CD4-positive, alpha-beta T cell treated with Interleukin-6 for 4 hours (primary cell): ENCODE data around the gene C5orf58.
A peak's percentile ranks its signal among the peaks of the same experiment; 100 is the strongest.
"Not testable (repeated sequence)": the region's sequence is repeated elsewhere in the genome, so short reads cannot be mapped to it uniquely, and the experiment has no call there.

Source experiments
- DNase-seq: peaks from one replicate; pipeline ENCODE4 v3.0.0-alpha.2; 2020; ENCODE audit warnings: mixed read lengths

Gene C5orf58

GRCh38 chr5:170225326-170226128 lies 7.3 kb upstream of the C5orf58 start:
- DNase-seq: peak; percentile 88

- no peak for DNase-seq
Measured at GRCh38 chr5:170226129-170226615, 6.6 kb upstream of the C5orf58 start.

GRCh38 chr5:170226661-170227060 lies 6.1 kb upstream of the C5orf58 start:
- DNase-seq: no peak

- no peak for DNase-seq
Measured at GRCh38 chr5:170228762-170229435, 3.9 kb upstream of the C5orf58 start.

GRCh38 chr5:170233358-170233892 lies 640 bp downstream of the C5orf58 start:
- DNase-seq: no peak

GRCh38 chr5:170235876-170236864 lies 3.4 kb downstream of the C5orf58 start:
- no peak for DNase-seq

GRCh38 chr5:170238456-170239196 lies 5.8 kb downstream of the C5orf58 start:
- DNase-seq: no peak

GRCh38 chr5:170245436-170245835 lies 12.7 kb downstream of the C5orf58 start:
- not testable (repeated sequence) for DNase-seq

GRCh38 chr5:170246126-170246870 lies 13.5 kb downstream of the C5orf58 start:
- DNase-seq: no peak

GRCh38 chr5:170247363-170247762 lies 14.6 kb downstream of the C5orf58 start:
- DNase-seq: no peak

GRCh38 chr5:170248172-170248930 lies 15.6 kb downstream of the C5orf58 start:
- DNase-seq: no peak

GRCh38 chr5:170248931-170249227 lies 16.1 kb downstream of the C5orf58 start:
- DNase-seq: not testable (repeated sequence)

GRCh38 chr5:170249355-170249754 lies 16.6 kb downstream of the C5orf58 start:
- DNase-seq: no peak

- no peak for DNase-seq
Measured at GRCh38 chr5:170250810-170251317, 18.1 kb downstream of the C5orf58 start.

- no peak for DNase-seq
Measured at GRCh38 chr5:170251462-170251861, 18.7 kb downstream of the C5orf58 start.

GRCh38 chr5:170252109-170252508 lies 19.3 kb downstream of the C5orf58 start:
- DNase-seq: no peak

- no peak for DNase-seq
Measured at GRCh38 chr5:170252720-170253350, 20.1 kb downstream of the C5orf58 start.

- DNase-seq: peak; percentile 80
Measured at GRCh38 chr5:170254056-170254455, 21.3 kb downstream of the C5orf58 start.

GRCh38 chr5:170256571-170256970 lies 23.8 kb downstream of the C5orf58 start:
- no peak for DNase-seq

- no peak for DNase-seq
Measured at GRCh38 chr5:170257370-170257769, 24.6 kb downstream of the C5orf58 start.
